HEK293T (cell line): ENCODE measurements around the gene CES2.

Source experiments
- CTCF ChIA-PET: fragments of 350-600 bp; formaldehyde crosslinking; extraction: SDS; loops from one replicate; lab custom pipeline; 2021; ENCODE audit warnings: antibody characterized with exemption, inconsistent platforms; lab: Yijun Ruan, JAX
- POLR2A ChIA-PET: fragments of 350-600 bp; formaldehyde crosslinking; extraction: SDS; loops from one replicate; lab custom pipeline; 2020; ENCODE audit warnings: antibody characterized with exemption, inconsistent platforms; lab: Yijun Ruan, JAX
- DNase-seq: peaks from one replicate; pipeline ENCODE4 v3.0.0; 2012; ENCODE audit warnings: mixed read lengths; ENCODE audit errors: extremely low spot score
- ARNT ChIP-seq: fragments of 450-650 bp; IDR thresholded peaks from 2 replicates; pipeline ENCODE4 v1.6.1; 2017; ENCODE audit warnings: mild to moderate bottlenecking
- BHLHE40 ChIP-seq: fragments of 450-650 bp; IDR thresholded peaks from 2 replicates; pipeline ENCODE4 v1.6.1; 2016; ENCODE audit warnings: mild to moderate bottlenecking, moderate library complexity, borderline replicate concordance
- CTBP1 ChIP-seq: fragments of 450-650 bp; IDR thresholded peaks from 2 replicates; pipeline ENCODE4 v1.6.1; 2016; ENCODE audit warnings: borderline replicate concordance
- ELF4 ChIP-seq: fragments of 450-650 bp; IDR thresholded peaks from 2 replicates; pipeline ENCODE4 v1.6.1; 2017; ENCODE audit warnings: antibody characterized with exemption
- FOXA1 ChIP-seq: fragments of 450-650 bp; IDR thresholded peaks from 2 replicates; pipeline ENCODE4 v1.6.1; 2016; ENCODE audit warnings: mild to moderate bottlenecking
- FOXK2 ChIP-seq: fragments of 450-650 bp; IDR thresholded peaks from 2 replicates; pipeline ENCODE4 v1.6.1; 2016; ENCODE audit warnings: mild to moderate bottlenecking
- FOXM1 ChIP-seq: fragments of 450-650 bp; IDR thresholded peaks from 2 replicates; pipeline ENCODE4 v1.6.1; 2017; ENCODE audit warnings: mild to moderate bottlenecking, borderline replicate concordance
- HDGF ChIP-seq: fragments of 450-650 bp; IDR thresholded peaks from 2 replicates; pipeline ENCODE4 v1.6.1; 2017; ENCODE audit warnings: antibody characterized with exemption, borderline replicate concordance
- L3MBTL2 ChIP-seq: fragments of 450-650 bp; conservative IDR thresholded peaks from 2 replicates; pipeline ENCODE4 v1.6.1; 2016; ENCODE audit warnings: mild to moderate bottlenecking
- LEF1 ChIP-seq: fragments of 450-650 bp; IDR thresholded peaks from 2 replicates; pipeline ENCODE4 v1.6.1; 2017; ENCODE audit warnings: mild to moderate bottlenecking, borderline replicate concordance
- NFRKB ChIP-seq: fragments of 450-650 bp; IDR thresholded peaks from 2 replicates; pipeline ENCODE4 v1.6.1; 2016; ENCODE audit warnings: mild to moderate bottlenecking, moderate library complexity
- PKNOX1 ChIP-seq: fragments of 450-650 bp; IDR thresholded peaks from 2 replicates; pipeline ENCODE4 v1.6.1; 2016
- SP1 ChIP-seq: fragments of 450-650 bp; IDR thresholded peaks from 2 replicates; pipeline ENCODE4 v1.6.1; 2017
- SUZ12 ChIP-seq: fragments of 450-650 bp; IDR thresholded peaks from 2 replicates; pipeline ENCODE4 v1.6.1; 2016; ENCODE audit warnings: mild to moderate bottlenecking
- TARDBP ChIP-seq: fragments of 450-650 bp; IDR thresholded peaks from 2 replicates; pipeline ENCODE4 v1.6.1; 2016
- ZNF384 ChIP-seq: fragments of 450-650 bp; IDR thresholded peaks from 2 replicates; pipeline ENCODE4 v1.6.1; 2016

The CES2 gene

GRCh38 chr16:66919569-66920298 lies 15.6 kb upstream of the CES2 start:
- DNase-seq = no peak
- TF ChIP-seq ZNF384 (no peak), FOXA1 (no peak), SUZ12 (no peak), L3MBTL2 (no peak), ELF4 (no peak), PKNOX1 (no peak), ARNT (no peak), FOXK2 (no peak)
- ChIA-PET CTCF (interaction anchor here (0.6 to 1.6 kb wide), 4 partner anchors 10 to 1018 kb away, joined by 3 to 12 read pairs (median 3); no protein-coding TSS in a partner anchor), POLR2A (interaction anchor here (1.5 kb wide), 2 partner anchors 9 to 19 kb away, joined by 4 read pairs; no protein-coding TSS in a partner anchor)

GRCh38 chr16:66920299-66920590 lies 15.1 kb upstream of the CES2 start:
- CTCF ChIA-PET = interaction anchor here (0.6 kb wide), 1 partner anchor 1018 kb away, joined by 3 read pairs; no protein-coding TSS in a partner anchor
- POLR2A ChIA-PET = interaction anchor here (1.5 kb wide), 1 partner anchor 10 kb away, joined by 4 read pairs; no protein-coding TSS in a partner anchor

GRCh38 chr16:66920924-66921680 lies 14.2 kb upstream of the CES2 start:
- CTCF ChIA-PET = interaction anchor here (0.8 to 0.9 kb wide), 2 partner anchors 11 to 224 kb away, joined by 3 read pairs; no protein-coding TSS in a partner anchor
- no peak for TF ChIP-seq HDGF

More at GRCh38 chr16:66920299-66920590, 15.1 kb upstream of the CES2 start:
- no peak for TF ChIP-seq ELF4
- no peak for TF ChIP-seq TARDBP
- no peak for TF ChIP-seq HDGF
- no peak for TF ChIP-seq SP1
- TF ChIP-seq LEF1 = no peak
- TF ChIP-seq CTBP1 = no peak
- no peak for TF ChIP-seq FOXK2
- no peak for TF ChIP-seq PKNOX1
- no peak for TF ChIP-seq NFRKB
- TF ChIP-seq BHLHE40 = no peak
- TF ChIP-seq ARNT = no peak
- no peak for TF ChIP-seq ZNF384
- TF ChIP-seq SUZ12 = no peak
- no peak for TF ChIP-seq L3MBTL2
- no peak for TF ChIP-seq FOXM1
- no peak for TF ChIP-seq FOXA1
- no peak for DNase-seq

GRCh38 chr16:66921729-66922450 lies 13.4 kb upstream of the CES2 start:
- DNase-seq = no peak
- TF ChIP-seq FOXM1 = no peak
- TF ChIP-seq CTBP1 = no peak
- TF ChIP-seq NFRKB = no peak
- TF ChIP-seq PKNOX1 = no peak
- no peak for TF ChIP-seq SP1
- no peak for TF ChIP-seq HDGF
- no peak for TF ChIP-seq SUZ12
- no peak for TF ChIP-seq L3MBTL2
- TF ChIP-seq BHLHE40 = no peak
- no peak for TF ChIP-seq FOXK2
- TF ChIP-seq ZNF384 = no peak
- no peak for TF ChIP-seq TARDBP
- TF ChIP-seq ARNT = no peak
- TF ChIP-seq FOXA1 = no peak
- ChIA-PET POLR2A (interaction anchor here (1.5 kb wide), 1 partner anchor 42 kb away, joined by 4 read pairs; the partner anchor contains the start of gene PDP2), CTCF (interaction anchor here (0.8 kb wide), 1 partner anchor 12 kb away, joined by 3 read pairs; no protein-coding TSS in a partner anchor)

More at GRCh38 chr16:66920924-66921680, 14.2 kb upstream of the CES2 start:
- no peak for DNase-seq
- POLR2A ChIA-PET = interaction anchor here (1.5 kb wide), 1 partner anchor 41 kb away, joined by 4 read pairs; the partner anchor contains the start of gene PDP2

- POLR2A ChIA-PET = no interaction called here
- CTCF ChIA-PET = interaction anchor here (0.9 kb wide), 1 partner anchor 12 kb away, joined by 3 read pairs; no protein-coding TSS in a partner anchor
- TF ChIP-seq ELF4 (no peak), PKNOX1 (no peak), SP1 (no peak), NFRKB (no peak), ARNT (no peak), FOXK2 (no peak), FOXA1 (no peak), BHLHE40 (no peak), FOXM1 (no peak), TARDBP (no peak), HDGF (no peak), SUZ12 (no peak), CTBP1 (no peak), L3MBTL2 (no peak), ZNF384 (no peak), LEF1 (no peak)
- no peak for DNase-seq
Observed at GRCh38 chr16:66923247-66923731, 12.0 kb upstream of the CES2 start.
